K562 (cell line): ENCODE measurements around the gene XPO4.

Source experiments
- CCAR2 ChIP-seq: fragments of 200-400 bp; formaldehyde crosslinking; IDR thresholded peaks from 2 replicates; pipeline ENCODE4 v1.6.1; 2017; ENCODE audit warnings: mild to moderate bottlenecking, low read depth, low read length
- HNRNPH1 ChIP-seq: fragments of 200-400 bp; formaldehyde crosslinking; optimal IDR thresholded peaks from 2 replicates; pipeline ENCODE3; 2017; ENCODE audit warnings: low read depth, mild to moderate bottlenecking, low read length, moderate library complexity
- MEF2D ChIP-seq: conservative IDR thresholded peaks from 2 replicates; pipeline ENCODE4 v1.6.1; 2016; ENCODE audit warnings: low read depth, missing genetic modification characterization, missing compliant biosample characterization
- RCOR1 ChIP-seq, 2 experiments: IDR thresholded peaks; 2 replicates each; pipeline ENCODE4 v1.6.1; 2012; ENCODE audit warnings: low read depth in 2 of 2, low read length in 2 of 2, borderline replicate concordance in 1 of 2, improper control_type of control experiment in 1 of 2
- ZNF609 ChIP-seq: sonication (generic); formaldehyde crosslinking; IDR thresholded peaks from 2 replicates; pipeline ENCODE4 v1.8.1; 2023; ENCODE audit warnings: missing genetic modification reagents, mild to moderate bottlenecking, borderline replicate concordance
- TF ChIP-seq, protein P1 (sequence below): fragments of 450-650 bp; IDR thresholded peaks from 2 replicates; pipeline ENCODE4 v1.6.1; 2016; ENCODE audit warnings: mild to moderate bottlenecking, moderate library complexity
- TF ChIP-seq, protein P2 (sequence below): conservative IDR thresholded peaks from 2 replicates; pipeline ENCODE4 v1.6.1; 2011; ENCODE audit warnings: low read depth, mild to moderate bottlenecking, low read length; ENCODE audit not compliant: control insufficient read depth

DNA sequence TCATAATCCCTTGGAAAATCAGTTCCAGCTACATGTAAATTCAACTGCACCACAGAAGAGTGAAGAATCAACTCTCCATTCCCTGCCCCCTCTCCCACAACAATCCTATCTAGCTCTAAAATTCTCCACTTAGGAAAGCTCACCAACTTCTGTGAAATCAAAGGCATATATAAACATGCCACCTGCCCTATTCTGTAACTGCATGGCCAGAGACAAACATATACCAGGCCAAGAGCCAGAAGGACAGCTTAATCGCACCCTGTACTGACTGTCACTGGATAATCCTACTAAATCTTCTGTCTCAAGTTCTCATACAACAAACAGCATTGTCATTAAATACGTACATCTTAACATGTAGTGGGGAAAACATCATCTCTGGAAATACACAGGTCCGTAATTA lies 70.6 kb downstream of the XPO4 start:
- TF ChIP-seq, protein P1, sequence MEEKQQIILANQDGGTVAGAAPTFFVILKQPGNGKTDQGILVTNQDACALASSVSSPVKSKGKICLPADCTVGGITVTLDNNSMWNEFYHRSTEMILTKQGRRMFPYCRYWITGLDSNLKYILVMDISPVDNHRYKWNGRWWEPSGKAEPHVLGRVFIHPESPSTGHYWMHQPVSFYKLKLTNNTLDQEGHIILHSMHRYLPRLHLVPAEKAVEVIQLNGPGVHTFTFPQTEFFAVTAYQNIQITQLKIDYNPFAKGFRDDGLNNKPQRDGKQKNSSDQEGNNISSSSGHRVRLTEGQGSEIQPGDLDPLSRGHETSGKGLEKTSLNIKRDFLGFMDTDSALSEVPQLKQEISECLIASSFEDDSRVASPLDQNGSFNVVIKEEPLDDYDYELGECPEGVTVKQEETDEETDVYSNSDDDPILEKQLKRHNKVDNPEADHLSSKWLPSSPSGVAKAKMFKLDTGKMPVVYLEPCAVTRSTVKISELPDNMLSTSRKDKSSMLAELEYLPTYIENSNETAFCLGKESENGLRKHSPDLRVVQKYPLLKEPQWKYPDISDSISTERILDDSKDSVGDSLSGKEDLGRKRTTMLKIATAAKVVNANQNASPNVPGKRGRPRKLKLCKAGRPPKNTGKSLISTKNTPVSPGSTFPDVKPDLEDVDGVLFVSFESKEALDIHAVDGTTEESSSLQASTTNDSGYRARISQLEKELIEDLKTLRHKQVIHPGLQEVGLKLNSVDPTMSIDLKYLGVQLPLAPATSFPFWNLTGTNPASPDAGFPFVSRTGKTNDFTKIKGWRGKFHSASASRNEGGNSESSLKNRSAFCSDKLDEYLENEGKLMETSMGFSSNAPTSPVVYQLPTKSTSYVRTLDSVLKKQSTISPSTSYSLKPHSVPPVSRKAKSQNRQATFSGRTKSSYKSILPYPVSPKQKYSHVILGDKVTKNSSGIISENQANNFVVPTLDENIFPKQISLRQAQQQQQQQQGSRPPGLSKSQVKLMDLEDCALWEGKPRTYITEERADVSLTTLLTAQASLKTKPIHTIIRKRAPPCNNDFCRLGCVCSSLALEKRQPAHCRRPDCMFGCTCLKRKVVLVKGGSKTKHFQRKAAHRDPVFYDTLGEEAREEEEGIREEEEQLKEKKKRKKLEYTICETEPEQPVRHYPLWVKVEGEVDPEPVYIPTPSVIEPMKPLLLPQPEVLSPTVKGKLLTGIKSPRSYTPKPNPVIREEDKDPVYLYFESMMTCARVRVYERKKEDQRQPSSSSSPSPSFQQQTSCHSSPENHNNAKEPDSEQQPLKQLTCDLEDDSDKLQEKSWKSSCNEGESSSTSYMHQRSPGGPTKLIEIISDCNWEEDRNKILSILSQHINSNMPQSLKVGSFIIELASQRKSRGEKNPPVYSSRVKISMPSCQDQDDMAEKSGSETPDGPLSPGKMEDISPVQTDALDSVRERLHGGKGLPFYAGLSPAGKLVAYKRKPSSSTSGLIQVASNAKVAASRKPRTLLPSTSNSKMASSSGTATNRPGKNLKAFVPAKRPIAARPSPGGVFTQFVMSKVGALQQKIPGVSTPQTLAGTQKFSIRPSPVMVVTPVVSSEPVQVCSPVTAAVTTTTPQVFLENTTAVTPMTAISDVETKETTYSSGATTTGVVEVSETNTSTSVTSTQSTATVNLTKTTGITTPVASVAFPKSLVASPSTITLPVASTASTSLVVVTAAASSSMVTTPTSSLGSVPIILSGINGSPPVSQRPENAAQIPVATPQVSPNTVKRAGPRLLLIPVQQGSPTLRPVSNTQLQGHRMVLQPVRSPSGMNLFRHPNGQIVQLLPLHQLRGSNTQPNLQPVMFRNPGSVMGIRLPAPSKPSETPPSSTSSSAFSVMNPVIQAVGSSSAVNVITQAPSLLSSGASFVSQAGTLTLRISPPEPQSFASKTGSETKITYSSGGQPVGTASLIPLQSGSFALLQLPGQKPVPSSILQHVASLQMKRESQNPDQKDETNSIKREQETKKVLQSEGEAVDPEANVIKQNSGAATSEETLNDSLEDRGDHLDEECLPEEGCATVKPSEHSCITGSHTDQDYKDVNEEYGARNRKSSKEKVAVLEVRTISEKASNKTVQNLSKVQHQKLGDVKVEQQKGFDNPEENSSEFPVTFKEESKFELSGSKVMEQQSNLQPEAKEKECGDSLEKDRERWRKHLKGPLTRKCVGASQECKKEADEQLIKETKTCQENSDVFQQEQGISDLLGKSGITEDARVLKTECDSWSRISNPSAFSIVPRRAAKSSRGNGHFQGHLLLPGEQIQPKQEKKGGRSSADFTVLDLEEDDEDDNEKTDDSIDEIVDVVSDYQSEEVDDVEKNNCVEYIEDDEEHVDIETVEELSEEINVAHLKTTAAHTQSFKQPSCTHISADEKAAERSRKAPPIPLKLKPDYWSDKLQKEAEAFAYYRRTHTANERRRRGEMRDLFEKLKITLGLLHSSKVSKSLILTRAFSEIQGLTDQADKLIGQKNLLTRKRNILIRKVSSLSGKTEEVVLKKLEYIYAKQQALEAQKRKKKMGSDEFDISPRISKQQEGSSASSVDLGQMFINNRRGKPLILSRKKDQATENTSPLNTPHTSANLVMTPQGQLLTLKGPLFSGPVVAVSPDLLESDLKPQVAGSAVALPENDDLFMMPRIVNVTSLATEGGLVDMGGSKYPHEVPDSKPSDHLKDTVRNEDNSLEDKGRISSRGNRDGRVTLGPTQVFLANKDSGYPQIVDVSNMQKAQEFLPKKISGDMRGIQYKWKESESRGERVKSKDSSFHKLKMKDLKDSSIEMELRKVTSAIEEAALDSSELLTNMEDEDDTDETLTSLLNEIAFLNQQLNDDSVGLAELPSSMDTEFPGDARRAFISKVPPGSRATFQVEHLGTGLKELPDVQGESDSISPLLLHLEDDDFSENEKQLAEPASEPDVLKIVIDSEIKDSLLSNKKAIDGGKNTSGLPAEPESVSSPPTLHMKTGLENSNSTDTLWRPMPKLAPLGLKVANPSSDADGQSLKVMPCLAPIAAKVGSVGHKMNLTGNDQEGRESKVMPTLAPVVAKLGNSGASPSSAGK: no peak
- TF ChIP-seq RCOR1 (IDR thresholded peaks at IDR 0.05; ENCODE audit: borderline replicate concordance in 1 of 2, low read depth in 2 of 2, low read length in 2 of 2) (no peak), HNRNPH1 (no peak), ZNF609 (CRISPR knock-in tag) (no peak), MEF2D (tag) (no peak), CCAR2 (no peak)
- TF ChIP-seq, protein P2, sequence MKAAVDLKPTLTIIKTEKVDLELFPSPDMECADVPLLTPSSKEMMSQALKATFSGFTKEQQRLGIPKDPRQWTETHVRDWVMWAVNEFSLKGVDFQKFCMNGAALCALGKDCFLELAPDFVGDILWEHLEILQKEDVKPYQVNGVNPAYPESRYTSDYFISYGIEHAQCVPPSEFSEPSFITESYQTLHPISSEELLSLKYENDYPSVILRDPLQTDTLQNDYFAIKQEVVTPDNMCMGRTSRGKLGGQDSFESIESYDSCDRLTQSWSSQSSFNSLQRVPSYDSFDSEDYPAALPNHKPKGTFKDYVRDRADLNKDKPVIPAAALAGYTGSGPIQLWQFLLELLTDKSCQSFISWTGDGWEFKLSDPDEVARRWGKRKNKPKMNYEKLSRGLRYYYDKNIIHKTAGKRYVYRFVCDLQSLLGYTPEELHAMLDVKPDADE: no peak
